HG03521 (cell line): ENCODE results near the gene CD46.

Source experiments
- ATAC-seq: cut with Tn5 transposase; IDR thresholded peaks from one replicate; pipeline ENCODE4 v1.9.1; 2021; ENCODE audit warnings: mild to moderate bottlenecking, moderate library complexity; ENCODE audit not compliant: unreplicated experiment

Gene CD46

DNA sequence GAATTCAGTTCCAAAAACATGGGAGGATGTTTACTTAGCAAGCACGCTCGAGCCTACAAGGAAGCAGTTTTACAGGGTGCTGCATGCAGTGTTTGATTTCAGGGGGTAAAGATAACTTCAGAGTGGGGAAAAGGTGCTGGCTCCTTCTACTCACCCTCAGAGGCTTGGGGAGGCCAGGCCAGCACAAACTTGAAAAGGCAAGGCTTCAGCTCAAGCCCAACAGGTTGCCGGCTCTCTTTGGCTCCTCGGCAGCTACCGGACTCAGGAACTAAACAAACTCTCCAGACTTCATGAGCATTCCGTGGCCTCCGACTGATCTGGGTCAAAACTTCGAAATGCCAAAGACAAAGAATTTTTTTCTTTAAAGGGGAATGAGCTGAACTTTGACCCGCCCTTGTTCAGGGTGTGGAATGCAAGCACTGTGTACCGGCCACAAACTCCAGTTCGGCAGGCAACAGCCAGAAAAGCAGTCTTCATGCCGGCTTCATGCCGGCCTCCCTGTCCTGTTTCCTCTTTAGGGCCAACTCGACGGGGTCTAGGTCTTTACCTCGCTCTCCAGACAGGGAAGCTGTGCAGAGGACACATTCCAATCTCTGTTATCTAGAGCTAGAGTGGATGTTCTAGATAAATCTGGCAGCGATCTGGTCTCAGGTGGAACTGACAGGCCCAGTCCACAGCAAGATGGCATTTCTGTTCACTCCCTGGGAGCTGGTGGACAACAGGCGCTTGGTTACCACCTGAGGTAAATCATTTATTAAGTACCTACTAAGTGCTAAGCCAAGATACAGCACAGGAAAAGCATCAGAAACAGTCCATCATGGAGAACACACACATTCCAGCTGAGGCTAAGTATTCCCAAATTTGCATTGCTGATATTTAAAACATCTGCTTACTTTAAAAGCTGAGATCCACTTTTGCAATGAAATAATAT lies 75.0 kb downstream of the CD46 start:
- ATAC-seq: no peak

DNA sequence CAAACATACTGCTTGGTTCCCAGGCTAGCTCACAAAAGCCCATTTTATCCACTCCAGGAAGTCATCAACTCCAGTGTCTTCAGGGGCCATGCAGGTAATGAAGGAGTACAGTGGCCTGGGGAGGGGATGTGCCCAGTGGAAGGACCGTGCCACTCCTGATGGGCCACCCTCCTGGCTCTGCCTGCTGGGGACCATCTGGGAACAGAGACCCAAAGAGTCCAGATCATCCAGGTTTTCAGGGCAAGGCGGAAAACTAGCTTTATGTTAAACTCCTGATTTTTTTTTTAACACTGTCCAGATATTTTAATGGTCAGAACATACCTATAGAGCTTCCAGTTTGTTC lies 75.6 kb downstream of the CD46 start:
- ATAC-seq: no peak

DNA sequence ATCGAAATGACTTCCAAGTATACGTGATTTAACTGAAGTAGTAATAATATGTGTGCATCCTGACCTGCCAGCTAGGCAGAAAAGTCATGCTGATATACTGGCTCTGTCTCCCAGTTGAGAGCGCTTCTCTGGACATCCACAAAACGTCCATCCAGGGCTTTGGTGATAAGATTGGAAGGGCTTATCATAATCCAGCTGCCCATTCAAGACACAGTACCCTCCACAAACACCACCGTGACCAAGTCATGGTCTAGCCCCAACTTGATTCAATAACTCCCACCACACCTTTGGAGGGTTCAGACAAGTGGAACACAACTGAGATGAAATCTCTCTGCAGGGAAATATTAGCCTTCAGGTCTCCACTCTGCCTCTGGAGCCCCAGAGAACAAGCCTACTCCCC lies 76.2 kb downstream of the CD46 start:
- no peak for ATAC-seq

DNA sequence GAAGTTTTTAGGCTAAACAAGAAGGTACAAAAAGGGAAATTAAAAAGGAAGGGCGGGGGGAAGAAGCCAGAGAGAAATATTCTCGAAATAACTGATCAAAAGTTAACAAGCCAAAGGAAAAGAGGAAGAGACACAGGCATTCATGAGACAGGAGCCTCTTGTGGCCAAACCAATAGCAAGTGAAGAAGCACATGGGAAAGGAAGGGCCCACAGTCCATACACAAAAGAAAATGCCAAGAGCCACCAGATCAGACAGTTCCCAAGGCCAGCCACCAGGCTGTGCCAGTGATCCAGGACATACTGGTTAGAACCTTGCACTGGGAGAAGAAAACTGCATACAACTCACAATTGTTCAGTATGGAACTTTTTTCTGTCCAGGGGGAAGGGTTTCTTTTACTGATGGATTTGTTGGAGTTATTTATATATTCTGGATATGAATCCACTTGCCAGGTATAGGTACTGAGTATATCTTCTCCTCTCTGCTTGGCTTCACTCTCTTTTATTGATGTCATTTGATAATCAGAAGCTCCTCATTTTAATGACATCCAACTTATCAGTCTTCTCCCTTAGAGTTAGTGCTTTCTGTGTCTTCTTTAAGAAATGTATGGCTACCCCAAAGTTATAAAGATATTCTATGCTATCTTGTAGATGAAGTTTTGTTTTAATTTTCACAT lies 76.8 kb downstream of the CD46 start:
- ATAC-seq: no peak

DNA sequence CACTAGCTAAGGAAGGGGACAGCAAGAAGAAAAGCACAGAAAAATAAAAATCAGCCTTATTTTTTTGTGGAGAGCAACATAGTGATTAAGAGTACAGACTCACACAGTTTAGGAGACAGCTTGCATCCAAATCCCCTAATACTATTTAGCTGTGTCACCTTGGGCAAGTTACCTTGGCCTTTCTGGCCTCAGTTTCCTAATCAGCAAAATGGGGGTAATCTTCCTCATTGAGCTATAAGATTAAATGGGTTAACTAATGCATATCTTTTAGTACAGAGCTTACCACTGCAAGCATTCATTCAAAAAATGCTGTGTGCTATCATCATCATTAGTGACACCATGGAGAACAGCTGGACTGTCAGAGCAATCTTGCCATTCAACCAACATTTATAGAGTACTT lies 77.7 kb downstream of the CD46 start:
- no peak for ATAC-seq

DNA sequence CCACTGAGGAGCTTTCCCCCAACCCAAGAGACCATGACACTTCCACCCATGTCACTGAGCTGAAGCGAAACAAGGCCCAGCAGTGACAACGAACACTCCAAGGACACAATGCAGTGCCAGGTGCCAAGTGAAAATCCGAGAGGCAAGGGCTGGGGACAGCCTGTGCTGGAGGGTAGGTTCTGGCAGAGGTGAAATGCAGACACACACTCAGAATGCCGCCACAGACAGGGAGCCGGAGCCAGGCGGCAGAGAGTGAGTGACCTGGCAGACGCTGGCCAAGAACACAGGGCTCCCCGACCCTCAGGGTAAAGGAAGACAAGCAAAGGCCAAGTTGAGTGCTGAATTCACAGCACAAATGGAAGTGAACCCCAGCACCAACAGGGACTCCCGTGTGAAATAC lies 78.9 kb downstream of the CD46 start:
- ATAC-seq: no peak

DNA sequence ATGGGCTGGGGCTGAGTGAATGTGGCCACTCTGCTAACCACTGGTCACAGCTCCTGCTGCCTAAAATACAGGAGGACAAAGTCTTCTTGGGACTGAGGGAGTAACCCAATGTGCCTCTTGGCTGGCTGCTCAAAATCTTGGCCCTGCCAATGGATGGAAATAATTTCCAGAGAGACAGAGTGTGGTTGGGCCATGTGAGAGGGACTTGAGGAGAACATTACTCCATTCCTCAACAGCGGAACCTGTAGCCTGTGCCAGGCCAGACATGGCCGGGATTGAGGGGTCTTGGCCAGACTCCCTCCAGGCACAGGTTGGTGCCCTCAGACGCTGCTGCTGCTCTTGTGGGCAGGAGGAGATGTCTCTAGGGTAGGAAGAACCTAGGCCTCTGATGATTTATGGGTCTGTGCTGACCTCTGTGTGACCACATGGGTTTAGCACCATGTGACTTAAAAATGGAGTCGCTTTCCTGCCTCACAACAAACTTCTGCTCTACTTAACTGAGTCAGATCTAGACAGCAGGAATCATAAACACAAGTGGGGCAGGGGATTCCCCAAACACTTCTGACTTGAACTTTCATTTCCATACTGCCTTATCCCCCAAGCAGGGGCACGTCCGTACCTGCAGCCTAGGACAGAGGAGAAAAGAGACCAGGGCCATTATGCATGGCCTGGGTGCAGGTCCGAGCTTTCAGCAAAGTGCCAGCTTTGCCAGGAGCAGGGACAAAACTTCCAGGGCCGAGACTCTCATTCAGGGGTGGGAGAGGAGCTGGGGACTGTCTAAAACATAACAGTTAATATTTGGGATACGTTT lies 79.9 kb downstream of the CD46 start:
- ATAC-seq: peak; percentile 87

DNA sequence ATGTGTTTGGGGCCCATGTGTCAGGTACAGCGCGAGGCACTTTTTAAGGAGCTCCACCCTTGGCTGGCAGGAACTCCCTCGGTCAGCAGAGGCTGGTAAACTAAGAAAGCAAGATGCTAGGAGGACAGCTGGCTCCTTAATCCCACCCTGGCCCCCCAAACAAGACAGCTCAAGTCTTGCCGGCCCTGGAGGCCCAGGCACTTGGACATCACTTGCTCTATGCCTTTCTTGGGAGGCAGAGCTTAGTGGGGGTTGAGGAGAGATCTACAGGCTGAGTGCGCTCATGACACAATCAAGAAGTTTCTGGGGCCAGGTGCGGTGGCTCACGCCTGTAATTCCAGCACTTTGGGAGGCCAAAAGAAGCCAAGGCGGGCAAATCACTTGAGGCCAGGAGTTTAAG lies 80.9 kb downstream of the CD46 start:
- ATAC-seq: no peak

DNA sequence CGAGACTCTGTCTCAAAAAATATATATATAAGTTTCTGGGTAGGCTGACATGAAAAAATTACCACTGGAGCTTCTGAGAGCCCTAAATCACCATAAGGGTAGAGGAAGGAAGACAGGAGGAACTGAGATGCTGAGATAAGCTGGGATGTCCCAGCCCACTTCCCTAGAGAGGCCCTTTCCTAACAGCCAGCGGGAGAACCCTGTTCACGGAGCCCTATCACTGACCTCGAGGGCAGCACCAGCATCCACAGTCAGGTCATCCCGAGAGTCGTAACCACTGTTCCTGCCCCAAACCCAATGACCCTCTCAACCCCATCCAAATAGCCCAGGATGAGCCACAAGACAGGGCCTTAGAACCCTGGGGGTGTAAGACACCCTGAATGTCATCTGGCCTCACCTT lies 81.5 kb downstream of the CD46 start:
- no peak for ATAC-seq

DNA sequence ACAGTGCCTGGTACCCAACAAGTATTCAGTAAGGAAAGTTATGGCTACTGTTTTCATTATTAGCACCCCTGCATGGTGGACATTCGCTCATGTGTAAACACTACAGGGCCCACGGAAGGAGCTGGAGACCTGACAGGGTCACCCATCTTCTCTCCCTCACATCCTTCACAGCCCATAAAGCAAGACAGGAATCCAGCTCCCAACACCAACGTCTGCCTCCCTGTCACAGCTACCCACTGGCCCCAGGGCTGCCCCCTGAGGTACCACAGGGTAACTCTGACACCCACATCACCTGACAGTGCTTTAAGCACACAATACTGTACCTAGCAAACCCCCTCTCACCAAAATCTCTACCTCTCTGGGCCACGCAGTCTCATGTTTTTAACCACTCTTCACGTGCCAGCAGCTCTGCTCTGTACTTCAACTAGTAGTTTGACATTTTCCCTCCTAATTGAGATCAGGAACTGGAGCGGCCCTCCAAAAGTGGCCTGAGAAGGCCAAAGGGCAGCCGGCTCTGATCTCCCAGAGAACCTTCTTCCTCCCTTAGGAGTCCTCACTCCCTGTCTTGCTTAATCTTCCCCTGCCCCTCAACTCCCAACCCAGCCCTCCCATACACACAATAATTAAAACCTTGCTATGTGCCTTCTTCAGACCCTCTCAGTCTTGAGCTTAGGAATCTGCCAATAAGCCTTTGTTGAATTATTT lies 82.3 kb downstream of the CD46 start:
- no peak for ATAC-seq

DNA sequence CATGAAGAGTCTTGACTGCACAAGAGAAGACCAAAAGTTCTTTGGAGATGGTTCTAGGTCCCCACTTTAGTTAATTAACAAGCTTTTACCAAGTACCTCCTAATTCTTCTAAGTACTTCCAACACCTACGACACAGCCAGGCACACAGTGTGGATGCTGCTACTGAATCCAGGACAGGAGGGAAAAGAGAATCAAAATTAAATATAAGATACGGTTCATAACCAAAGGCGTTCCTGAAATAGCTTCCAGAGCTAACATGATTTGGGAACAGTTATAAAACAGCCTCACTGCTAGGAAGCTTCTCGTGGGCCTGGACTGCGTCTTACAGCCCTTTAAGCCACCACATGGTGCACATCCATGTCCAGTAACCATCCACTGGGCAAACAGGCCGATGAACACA lies 84.1 kb downstream of the CD46 start:
- ATAC-seq: no peak

DNA sequence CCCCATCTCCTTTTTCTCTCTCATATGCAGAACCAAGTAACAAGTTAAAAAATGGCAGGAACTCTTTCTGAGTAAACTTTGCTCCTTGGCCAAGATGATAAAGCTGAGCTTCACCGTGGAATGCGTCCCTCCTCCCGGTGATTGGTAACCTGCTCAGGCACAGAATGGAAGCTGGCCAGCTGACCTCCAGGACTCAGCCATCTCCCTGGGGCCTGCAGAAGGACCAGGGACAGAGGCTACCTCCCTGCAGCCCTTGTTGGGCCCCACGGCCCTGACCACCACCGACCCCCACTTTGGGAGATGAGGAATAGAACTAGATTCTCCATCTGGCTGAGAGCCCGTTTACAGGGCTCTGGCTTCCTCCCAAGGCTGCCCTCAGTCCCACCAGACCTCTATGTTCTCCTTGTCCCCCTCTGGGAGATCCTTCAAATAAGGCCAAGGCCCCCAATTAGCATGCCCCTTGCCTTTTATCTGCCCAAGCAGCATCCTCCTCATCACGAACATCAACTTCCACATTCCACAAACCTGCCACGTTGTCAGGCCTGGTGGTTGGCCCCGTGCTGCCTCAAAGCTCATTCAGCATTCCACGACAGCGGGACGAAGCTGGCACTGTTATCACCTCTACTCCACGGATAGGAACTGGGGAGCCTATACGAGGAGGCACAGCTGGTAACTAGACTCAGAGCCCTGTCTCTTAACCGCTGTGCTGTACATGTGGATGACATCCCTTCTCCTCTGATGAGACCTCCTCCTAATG lies 84.9 kb downstream of the CD46 start:
- no peak for ATAC-seq

DNA sequence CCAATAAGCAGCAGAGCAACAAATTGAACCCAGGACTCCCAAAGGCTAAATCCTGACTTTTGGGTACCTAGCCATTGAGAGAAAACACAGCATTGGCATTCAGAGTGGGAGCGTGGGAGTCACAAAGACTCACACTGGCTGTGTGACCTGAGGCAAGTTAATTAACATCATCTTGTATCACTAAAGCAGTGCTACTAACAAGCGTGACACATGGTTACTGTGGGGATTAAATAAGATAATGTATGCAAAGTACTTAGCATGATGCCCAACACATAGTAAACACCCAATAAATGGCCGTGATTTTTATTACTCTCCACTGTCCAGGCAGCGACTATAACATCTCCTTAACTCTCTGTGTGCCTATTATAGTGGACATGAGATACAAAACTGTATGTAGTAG lies 85.8 kb downstream of the CD46 start:
- ATAC-seq: no peak

DNA sequence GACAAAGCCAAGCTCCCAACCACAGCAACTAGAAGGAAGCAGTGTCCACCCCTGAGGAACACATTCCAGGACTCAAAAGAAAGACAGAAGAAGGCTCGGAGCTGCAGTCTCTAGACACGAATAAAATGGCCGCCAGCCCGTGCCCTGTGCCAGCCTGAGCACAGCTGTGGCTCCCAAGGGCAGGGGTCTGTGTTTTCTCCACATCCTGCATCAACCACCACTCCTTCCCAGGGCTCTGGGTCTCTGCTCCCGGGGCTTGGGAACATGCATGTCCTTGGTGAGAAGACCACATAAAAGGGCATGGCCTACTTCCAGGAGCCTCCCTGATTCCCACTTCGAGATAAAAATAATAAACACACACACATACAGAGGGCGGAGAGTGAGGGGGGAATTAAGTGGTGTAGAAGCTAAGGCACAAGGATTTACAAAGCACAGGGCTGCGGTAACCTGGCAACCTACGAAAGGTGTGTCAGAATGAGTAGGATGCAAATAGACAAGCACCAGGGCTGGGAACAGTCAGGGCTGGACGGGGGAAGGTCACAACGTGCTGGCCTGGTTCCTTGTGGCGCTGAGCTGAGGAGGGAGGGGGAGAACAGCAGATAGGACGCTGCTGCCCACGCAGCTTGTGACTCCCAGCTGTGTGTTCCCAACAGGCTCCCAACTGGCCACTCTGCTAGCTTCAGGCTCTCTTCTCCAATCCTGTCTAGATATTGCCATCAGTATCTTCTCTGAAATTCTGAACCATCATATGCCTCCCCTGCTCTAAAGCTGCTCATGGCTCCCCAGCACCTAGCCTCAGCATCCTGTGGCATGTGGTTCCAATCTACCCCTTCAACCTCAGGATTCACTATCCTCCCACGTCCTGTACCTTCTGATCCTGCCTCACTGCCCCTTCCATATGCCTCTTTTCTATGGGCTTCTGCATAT lies 86.6 kb downstream of the CD46 start:
- ATAC-seq: no peak

DNA sequence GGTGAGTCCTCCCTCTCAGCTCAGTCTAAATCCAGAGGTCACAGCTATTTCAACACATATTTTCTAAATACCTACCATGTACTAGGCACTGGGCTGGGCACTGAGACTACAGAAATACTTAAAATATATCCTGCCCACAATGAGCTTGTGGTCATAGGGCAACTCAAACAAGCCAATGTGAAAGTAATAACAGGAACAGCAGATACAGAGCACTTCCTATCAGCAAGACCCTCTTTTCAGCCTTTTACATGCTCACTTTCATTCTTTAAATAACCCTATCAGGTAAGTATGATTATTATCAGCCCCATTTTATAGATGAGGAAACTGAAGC lies 87.2 kb downstream of the CD46 start:
- ATAC-seq: no peak

DNA sequence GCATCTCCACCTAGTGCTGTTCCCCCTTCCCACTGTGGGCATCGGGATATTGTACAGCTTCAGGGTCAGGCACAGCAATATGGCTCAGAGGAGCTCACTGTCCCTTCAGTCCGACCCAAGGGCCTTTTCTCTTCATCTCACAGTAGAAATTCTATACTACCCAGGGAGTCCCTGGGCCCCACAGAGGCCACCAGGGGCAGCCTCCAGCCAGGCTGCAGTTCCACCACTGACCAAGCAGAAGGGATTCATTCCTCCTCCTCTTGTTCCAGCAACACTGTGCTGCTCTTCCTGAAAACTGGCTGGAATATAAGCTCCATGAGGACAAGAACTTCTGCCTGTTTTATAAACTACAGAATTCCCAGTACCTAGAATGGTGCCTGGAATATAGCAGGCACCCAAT lies 88.5 kb downstream of the CD46 start:
- no peak for ATAC-seq

DNA sequence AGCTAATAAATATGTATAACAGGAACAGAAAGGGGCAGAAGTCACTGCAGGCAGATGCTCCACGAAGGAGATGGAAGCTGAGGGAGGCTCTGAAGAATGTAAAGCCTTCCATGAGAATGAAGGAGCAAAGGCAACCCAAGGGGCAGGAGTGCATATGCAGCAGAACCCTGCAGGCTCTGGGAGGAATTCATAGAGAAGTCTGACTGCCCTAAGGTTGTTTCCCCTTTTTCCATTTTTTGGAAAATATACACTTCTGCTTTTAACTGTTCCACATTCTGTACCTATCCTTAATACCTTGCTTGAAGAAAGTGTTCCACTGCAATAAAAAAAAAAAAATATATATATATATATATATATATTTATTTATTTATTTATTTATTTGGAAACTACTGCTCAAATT lies 89.4 kb downstream of the CD46 start:
- ATAC-seq: no peak

DNA sequence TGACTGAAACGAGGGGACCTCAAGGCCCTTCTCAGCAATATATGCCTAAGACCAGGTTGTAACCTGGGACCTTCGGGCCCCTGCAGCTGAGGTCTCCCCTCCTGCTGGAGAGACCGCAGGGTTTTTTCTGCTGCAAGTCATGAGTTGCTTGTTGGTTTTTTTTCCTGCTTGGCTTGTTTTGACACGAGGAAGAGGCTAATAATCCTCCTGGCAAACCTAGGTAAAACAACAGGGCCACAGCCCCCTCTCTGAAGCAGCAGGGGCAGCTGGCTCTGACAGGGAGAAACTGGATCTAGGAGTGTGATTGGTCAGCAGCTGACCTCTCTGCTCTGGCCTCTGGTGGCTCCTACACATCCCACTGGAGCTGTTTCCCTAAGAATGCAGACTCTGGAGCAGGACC lies 90.0 kb downstream of the CD46 start:
- ATAC-seq: no peak

DNA sequence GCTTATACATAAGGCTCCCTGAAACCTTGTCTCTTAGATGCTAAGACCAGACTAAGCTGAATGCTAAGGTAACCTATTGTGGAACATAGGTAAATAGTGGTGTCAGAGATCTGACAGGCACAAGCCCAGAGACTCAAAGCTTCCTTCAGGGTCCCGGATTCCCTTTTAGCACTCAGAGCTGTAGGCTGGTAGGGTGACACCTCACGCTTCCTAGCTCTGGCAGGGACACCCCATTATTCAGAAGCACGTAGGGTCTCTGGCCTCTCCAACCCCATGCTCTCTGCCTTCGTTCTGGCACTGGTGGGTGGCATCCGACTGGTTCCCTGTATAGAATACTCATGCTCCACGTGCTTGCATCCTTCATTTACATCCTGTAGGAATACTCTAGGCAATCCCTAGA lies 90.7 kb downstream of the CD46 start:
- no peak for ATAC-seq
